HG03469 (cell line): ENCODE data around the gene CACNA2D3.

Experiments
- ATAC-seq: cut with Tn5 transposase; IDR thresholded peaks from one replicate; pipeline ENCODE4 v1.9.1; 2021; ENCODE audit warnings: mild to moderate bottlenecking, moderate library complexity, moderate number of reproducible peaks; ENCODE audit not compliant: unreplicated experiment

The CACNA2D3 gene

GRCh38 chr3:54653456-54654195, 531.3 kb downstream of the CACNA2D3 start:
- no peak for ATAC-seq

DNA sequence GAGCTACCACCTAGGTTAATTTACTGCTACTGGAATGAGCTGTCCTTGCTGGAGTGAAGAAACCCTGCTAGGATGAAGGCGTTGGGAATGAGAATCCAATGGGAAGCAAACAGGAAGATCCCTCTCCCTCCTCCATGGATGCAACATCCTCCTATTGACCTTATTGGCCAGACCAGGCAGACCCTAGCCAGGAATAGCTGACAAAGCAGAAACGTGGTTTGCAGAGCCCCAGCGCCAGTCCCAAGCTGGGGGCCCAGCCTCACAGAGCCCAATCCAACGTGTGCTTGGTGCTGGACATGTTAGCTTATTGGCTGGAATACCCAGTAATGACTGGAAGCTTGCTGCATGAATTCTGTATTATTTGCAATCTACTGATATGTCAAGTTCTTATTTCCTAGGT, 532.4 kb downstream of the CACNA2D3 start:
- ATAC-seq, result no peak

GRCh38 chr3:54659347-54659746, 537.0 kb downstream of the CACNA2D3 start:
- ATAC-seq, result no peak

- no peak for ATAC-seq
These were observed 538.4 kb downstream of the CACNA2D3 start for GRCh38 chr3:54660714-54661132.

DNA sequence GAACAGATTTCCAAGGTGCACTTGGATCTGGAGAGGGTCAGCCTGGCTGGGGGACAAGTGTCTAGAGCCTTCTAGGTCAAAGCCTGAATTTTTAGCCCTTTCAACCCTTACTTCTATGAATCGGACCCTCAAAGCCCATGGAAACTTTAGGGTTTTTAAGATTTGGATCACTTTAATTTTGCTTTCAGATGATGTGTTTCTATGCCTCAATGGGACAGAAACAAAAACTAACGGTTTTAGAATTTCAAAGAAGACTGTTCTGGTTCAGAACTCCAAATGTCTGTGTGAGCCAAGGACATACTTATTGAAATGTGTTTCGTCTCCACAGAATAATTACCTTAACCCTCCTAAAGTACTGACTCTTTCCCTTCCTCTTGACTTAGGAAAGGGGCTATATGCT, 538.8 kb downstream of the CACNA2D3 start:
- no peak for ATAC-seq

GRCh38 chr3:54663501-54664011, 541.2 kb downstream of the CACNA2D3 start:
- ATAC-seq, result no peak

- ATAC-seq, result no peak
These were observed 542.8 kb downstream of the CACNA2D3 start for GRCh38 chr3:54665016-54665600.

- ATAC-seq, result no peak
These were observed 545.9 kb downstream of the CACNA2D3 start for GRCh38 chr3:54668236-54668635.

- no peak for ATAC-seq
These were observed 548.0 kb downstream of the CACNA2D3 start for GRCh38 chr3:54670201-54671000.

DNA sequence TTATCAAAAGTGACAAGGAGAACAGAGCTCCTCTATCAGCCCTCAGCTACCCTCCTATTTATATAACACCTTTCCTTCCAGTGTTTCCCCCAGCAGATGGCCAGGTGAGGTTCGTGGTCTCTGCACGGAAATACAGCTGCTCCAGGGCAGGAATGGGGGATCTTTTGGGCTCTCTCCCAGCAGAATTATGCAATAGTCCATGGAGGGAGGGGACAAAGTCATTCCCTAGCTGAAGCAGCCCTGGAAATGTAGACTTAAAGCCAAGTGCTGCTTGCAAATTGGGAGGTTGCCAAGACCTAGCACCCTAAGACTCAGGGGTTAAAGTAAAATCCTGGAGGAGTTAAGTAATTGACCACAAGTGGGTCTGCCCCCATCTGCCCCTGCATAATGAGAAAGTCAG, 549.2 kb downstream of the CACNA2D3 start:
- ATAC-seq, result no peak

- no peak for ATAC-seq
These were observed 553.7 kb downstream of the CACNA2D3 start for GRCh38 chr3:54676087-54676486.

DNA sequence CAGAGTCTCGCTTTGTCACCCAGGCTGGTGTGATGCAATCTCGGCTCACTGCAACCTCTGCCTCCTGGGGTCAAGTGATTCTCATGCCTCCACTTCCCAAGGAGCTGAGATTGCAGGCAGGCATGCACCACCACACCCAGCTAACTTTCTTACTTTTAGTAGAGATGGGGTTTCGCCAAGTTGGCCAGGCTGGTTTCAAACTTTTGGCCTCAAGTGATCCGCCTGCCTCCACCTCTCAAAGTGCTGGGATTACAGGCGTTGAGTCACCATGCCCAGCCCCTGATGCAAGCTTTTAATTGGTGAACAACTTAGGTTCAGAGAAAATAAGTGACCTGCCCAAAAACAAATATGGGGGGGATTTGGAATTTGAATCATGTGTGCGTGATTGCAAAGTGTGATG, 559.4 kb downstream of the CACNA2D3 start:
- no peak for ATAC-seq

- no peak for ATAC-seq
These were observed 562.9 kb downstream of the CACNA2D3 start for GRCh38 chr3:54685213-54685612.

- no peak for ATAC-seq
These were observed 569.0 kb downstream of the CACNA2D3 start for GRCh38 chr3:54691289-54691771.

- ATAC-seq, result no peak
These were observed 574.0 kb downstream of the CACNA2D3 start for GRCh38 chr3:54696313-54696712.

DNA sequence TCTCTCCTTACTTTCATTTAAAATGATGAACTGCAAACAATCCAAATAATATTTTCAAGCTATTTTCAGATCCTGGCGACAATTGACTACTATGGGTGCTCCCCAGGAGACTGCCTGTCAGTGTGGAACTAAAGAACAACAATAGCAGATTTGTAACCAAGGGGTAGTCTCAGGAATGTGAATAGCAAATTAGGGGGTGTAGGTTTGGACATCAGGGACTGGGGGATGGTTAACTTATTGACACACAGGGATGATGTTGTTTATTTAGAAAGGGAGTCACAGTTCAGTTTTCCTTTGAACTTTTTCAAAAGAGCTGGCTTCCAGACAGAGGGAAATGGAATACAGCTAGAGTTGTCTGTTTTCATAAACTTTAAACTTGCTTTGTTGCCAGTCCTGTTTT, 575.7 kb downstream of the CACNA2D3 start:
- no peak for ATAC-seq

DNA sequence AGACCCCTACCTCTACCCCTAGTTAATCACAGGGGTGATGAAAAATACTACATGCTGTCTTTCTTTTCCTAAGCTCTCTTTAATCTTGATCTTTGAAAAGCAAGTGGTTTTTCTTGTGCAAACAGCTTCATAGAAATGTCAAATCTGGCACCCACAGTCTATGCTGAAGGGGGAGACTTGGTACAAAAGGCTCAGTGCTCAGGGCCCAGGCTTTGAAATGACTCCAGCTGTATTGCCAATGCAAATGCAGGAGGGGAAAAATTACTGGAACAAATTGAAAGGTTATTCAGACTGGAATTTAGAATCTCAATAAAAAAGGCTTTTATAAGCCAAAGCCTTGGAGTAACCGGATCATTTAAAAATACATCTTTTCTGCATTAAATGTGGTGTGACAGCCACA, 581.6 kb downstream of the CACNA2D3 start:
- ATAC-seq, result no peak

GRCh38 chr3:54705730-54706129, 583.4 kb downstream of the CACNA2D3 start:
- no peak for ATAC-seq

GRCh38 chr3:54706738-54707137, 584.4 kb downstream of the CACNA2D3 start:
- ATAC-seq, result no peak

GRCh38 chr3:54709785-54710184, 587.4 kb downstream of the CACNA2D3 start:
- ATAC-seq, result no peak

DNA sequence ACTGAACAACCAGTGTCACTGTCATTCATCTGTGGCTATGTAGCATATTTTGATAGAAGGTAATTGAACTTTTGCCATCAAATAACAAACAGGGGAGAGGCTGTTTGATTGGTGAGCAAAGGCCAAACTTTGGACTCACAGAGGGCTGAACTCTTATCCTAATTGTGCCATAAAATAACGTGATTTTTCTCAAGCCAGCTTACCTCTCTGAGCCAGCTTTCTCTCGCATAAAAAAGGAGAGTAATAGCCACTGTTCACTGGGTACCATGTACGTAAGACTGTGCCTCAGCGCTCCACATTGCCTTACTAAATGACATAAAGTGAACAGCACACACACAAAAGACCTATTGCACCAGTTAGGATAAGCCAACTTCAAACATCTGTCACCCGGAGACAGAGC, 588.6 kb downstream of the CACNA2D3 start:
- ATAC-seq, result no peak
